Nephron progenitor cell (in vitro differentiated cells): ENCODE results near the gene TSN.
"Not testable (repeated sequence)": the region's sequence is repeated elsewhere in the genome, so short reads cannot be mapped to it uniquely, and the experiment has no call there.

Experiments
- DNase-seq: peaks from one replicate; pipeline ENCODE4 v3.0.0; 2021
- H3K27ac Mint-ChIP-seq: 2 replicates; pipeline ENCODE4 v1.8.0; 2021; ENCODE audit warnings: mild to moderate bottlenecking, moderate library complexity, mixed read lengths
- H3K27me3 Mint-ChIP-seq: 2 replicates; pipeline ENCODE4 v1.8.0; 2021; ENCODE audit warnings: mild to moderate bottlenecking, low read depth, mixed read lengths; ENCODE audit not compliant: poor library complexity
- H3K36me3 Mint-ChIP-seq: 2 replicates; pipeline ENCODE4 v1.8.0; 2021; ENCODE audit warnings: low read depth, mixed read lengths
- H3K4me1 Mint-ChIP-seq: 2 replicates; pipeline ENCODE4 v1.8.0; 2021; ENCODE audit warnings: mixed read lengths
- H3K4me3 Mint-ChIP-seq: 2 replicates; pipeline ENCODE4 v1.8.0; 2021; ENCODE audit warnings: mild to moderate bottlenecking, moderate library complexity, mixed read lengths
- H3K9me3 Mint-ChIP-seq: 2 replicates; pipeline ENCODE4 v1.8.0; 2021; ENCODE audit warnings: mild to moderate bottlenecking, moderate library complexity, mixed read lengths
- CTCF ChIP-seq: fragments of 200-600 bp; sonication (generic); IDR thresholded peaks from 2 replicates; pipeline ENCODE4 v1.5.0; 2021; ENCODE audit warnings: antibody characterized with exemption

The TSN gene

GRCh38 chr2:121710470-121711170 lies 44.8 kb upstream of the TSN start:
- DNase-seq: no peak
- Mint-ChIP-seq H3K4me3 (no peak overlapping the region), H3K9me3 (no peaks in the 10 kb centered on the region), H3K4me1 (peaks cover 45% of the 10 kb centered on the region), H3K27me3 (peaks cover 11% of the 10 kb centered on the region), H3K27ac (no peak overlapping the region), H3K36me3 (no peaks in the 10 kb centered on the region)
- TF ChIP-seq CTCF: no peak

- not testable (repeated sequence) for H3K4me3 Mint-ChIP-seq, H3K27ac Mint-ChIP-seq, H3K9me3 Mint-ChIP-seq, DNase-seq, H3K36me3 Mint-ChIP-seq
- peaks cover 11% of the 10 kb centered on the region for H3K27me3 Mint-ChIP-seq
- H3K4me1 Mint-ChIP-seq: peaks cover 41% of the 10 kb centered on the region
Observed at GRCh38 chr2:121711481-121711880, 44.0 kb upstream of the TSN start.

GRCh38 chr2:121716126-121716525 lies 39.3 kb upstream of the TSN start:
- Mint-ChIP-seq H3K9me3 (no peaks in the 10 kb centered on the region), H3K4me3 (no peak overlapping the region), H3K36me3 (no peaks in the 10 kb centered on the region), H3K27ac (no peak overlapping the region), H3K27me3 (peaks cover 6% of the 10 kb centered on the region), H3K4me1 (peaks cover 5% of the 10 kb centered on the region)
- TF ChIP-seq CTCF: no peak
- DNase-seq: no peak

GRCh38 chr2:121717529-121717928 lies 37.9 kb upstream of the TSN start:
- Mint-ChIP-seq H3K4me3 (no peak overlapping the region), H3K4me1 (peaks cover 5% of the 10 kb centered on the region), H3K9me3 (no peaks in the 10 kb centered on the region), H3K27ac (no peak overlapping the region), H3K27me3 (peaks cover 10% of the 10 kb centered on the region), H3K36me3 (no peaks in the 10 kb centered on the region)
- DNase-seq: no peak
- no peak for TF ChIP-seq CTCF

- H3K27me3 Mint-ChIP-seq: peaks cover 5% of the 10 kb centered on the region
- TF ChIP-seq CTCF: no peak
- no peak overlapping the region for H3K4me3 Mint-ChIP-seq
- H3K36me3 Mint-ChIP-seq: peaks cover 2% of the 10 kb centered on the region
- H3K9me3 Mint-ChIP-seq: no peaks in the 10 kb centered on the region
- no peak for DNase-seq
- H3K4me1 Mint-ChIP-seq: no peaks in the 10 kb centered on the region
- no peak overlapping the region for H3K27ac Mint-ChIP-seq
Observed at GRCh38 chr2:121721926-121722325, 33.5 kb upstream of the TSN start.

- Mint-ChIP-seq H3K27ac (no peak overlapping the region), H3K9me3 (no peaks in the 10 kb centered on the region), H3K4me3 (no peak overlapping the region), H3K27me3 (peaks cover 5% of the 10 kb centered on the region), H3K36me3 (peaks cover 8% of the 10 kb centered on the region), H3K4me1 (no peaks in the 10 kb centered on the region)
- no peak for TF ChIP-seq CTCF
- no peak for DNase-seq
Observed at GRCh38 chr2:121722479-121722878, 33.0 kb upstream of the TSN start.
